Measurements from ENCODE around the gene SLA2.
"Not testable (repeated sequence)": the region's sequence is repeated elsewhere in the genome, so short reads cannot be mapped to it uniquely, and the experiment has no call there.

Gene SLA2

DNA sequence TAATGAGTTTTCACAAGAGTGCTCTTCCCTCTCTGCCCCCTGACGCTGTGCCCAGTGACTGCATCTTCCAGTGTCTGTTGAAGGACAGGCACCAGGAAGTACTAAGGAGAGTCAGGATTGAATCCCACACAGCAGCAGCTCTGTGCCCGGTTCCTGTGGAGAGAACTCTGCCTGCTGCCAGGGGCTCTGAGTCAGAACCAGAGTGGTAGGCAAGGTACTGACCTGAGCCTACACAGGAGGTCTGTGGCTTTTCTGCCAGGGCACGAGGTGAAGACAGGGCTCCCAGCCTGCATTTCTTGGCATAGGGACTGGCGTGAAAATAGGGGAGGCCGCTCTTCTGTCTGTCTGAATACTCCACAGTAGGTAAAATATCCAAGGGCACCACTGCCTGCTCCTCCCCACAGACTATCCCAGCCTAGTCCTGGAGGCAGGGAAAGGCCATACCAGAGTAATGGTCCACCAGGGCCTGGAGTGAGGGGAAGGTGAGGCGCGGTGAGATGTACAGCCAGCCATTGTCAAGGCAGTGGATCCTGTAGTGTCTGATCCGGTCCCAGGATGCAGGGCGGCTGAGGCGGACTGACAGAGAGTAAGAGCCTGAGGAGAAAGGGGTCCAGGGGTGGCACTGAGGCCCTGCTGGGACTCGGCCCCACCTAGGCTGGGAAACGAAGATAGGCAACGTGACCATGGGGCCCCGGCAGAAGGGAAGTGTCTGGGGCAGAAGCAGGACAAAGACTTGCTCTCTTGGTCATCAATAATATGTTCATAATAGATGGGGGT lies 31.0 kb downstream of the SLA2 start:
- Histone ChIP-seq H4K20me1 (ENCODE audit: insufficient read depth, low read length) (no peaks in the 10 kb centered on the region), H3K27ac (ENCODE audit: low read depth, low read length, poor library complexity, severe bottlenecking) (no peak overlapping the region), H3K9me2 (ENCODE audit: low read depth, low read length) (no peaks in the 10 kb centered on the region), H3K9me3 (ENCODE audit: low read length) (no peaks in the 10 kb centered on the region), H3K79me2 (ENCODE audit: insufficient read depth, low read length) (no peaks in the 10 kb centered on the region), H3K4me2 (ENCODE audit: low read length) (no peak overlapping the region), H3K27me3 (ENCODE audit: insufficient read depth, low read length) (no peaks in the 10 kb centered on the region), H3K36me3 (ENCODE audit: insufficient read depth, low read length) (peaks cover 53% of the 10 kb centered on the region), H2AFZ (ENCODE audit: low read length) (no peak overlapping the region), H3F3A (ENCODE audit: insufficient read depth, low read length) (no peaks in the 10 kb centered on the region), H3K4me3 (ENCODE audit: low read depth, low read length, poor library complexity, severe bottlenecking) (no peak overlapping the region), H3K9ac (ENCODE audit: low read length) (no peak overlapping the region), H3K4me1 (ENCODE audit: insufficient read depth, low read length, severe bottlenecking) (no peaks in the 10 kb centered on the region)
- TF ChIP-seq, protein P1, sequence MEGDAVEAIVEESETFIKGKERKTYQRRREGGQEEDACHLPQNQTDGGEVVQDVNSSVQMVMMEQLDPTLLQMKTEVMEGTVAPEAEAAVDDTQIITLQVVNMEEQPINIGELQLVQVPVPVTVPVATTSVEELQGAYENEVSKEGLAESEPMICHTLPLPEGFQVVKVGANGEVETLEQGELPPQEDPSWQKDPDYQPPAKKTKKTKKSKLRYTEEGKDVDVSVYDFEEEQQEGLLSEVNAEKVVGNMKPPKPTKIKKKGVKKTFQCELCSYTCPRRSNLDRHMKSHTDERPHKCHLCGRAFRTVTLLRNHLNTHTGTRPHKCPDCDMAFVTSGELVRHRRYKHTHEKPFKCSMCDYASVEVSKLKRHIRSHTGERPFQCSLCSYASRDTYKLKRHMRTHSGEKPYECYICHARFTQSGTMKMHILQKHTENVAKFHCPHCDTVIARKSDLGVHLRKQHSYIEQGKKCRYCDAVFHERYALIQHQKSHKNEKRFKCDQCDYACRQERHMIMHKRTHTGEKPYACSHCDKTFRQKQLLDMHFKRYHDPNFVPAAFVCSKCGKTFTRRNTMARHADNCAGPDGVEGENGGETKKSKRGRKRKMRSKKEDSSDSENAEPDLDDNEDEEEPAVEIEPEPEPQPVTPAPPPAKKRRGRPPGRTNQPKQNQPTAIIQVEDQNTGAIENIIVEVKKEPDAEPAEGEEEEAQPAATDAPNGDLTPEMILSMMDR (IDR thresholded peaks at IDR 0.05; ENCODE audit: low read length) = no peak
- no peak for TF ChIP-seq EZH2 (IDR thresholded peaks at IDR 0.05; ENCODE audit: borderline replicate concordance, low read length)

- Histone ChIP-seq H3F3A (ENCODE audit: insufficient read depth, low read length) (no peaks in the 10 kb centered on the region), H3K36me3 (ENCODE audit: insufficient read depth, low read length) (peaks cover 62% of the 10 kb centered on the region)
Measured at GRCh38 chr20:36613974-36614373, 32.0 kb downstream of the SLA2 start.

DNA sequence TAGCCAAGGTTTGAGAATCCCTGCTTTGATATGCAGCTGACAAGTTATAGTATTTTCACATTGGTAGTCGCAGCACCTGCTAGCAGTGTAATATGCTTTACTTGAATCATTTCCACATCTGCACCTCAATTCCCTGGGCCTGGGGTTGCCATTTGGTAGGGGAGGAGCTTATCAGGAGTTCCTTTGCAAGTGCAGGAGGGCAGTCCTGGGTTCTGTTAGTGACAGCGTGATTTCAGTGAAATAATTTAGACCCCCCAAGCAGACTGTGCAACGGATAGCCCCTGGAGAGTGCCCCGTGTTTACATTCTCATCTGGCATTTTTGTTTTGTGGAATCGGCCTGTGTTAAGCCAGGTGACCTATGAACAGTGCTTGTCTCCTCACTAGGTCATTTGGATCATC lies 34.4 kb downstream of the SLA2 start:
- Histone ChIP-seq H3K9me2 (ENCODE audit: low read depth, low read length) (no peaks in the 10 kb centered on the region), H3K4me3 (ENCODE audit: low read depth, low read length, poor library complexity, severe bottlenecking) (no peak overlapping the region), H3K9ac (ENCODE audit: low read length) (no peak overlapping the region), H3F3A (ENCODE audit: insufficient read depth, low read length) (no peaks in the 10 kb centered on the region), H3K27ac (ENCODE audit: low read depth, low read length, poor library complexity, severe bottlenecking) (no peak overlapping the region), H3K9me3 (ENCODE audit: low read length) (no peaks in the 10 kb centered on the region), H3K27me3 (ENCODE audit: insufficient read depth, low read length) (no peaks in the 10 kb centered on the region), H4K20me1 (ENCODE audit: insufficient read depth, low read length) (no peaks in the 10 kb centered on the region), H3K4me2 (ENCODE audit: low read length) (no peak overlapping the region), H3K36me3 (ENCODE audit: insufficient read depth, low read length) (peaks cover 79% of the 10 kb centered on the region), H3K79me2 (ENCODE audit: insufficient read depth, low read length) (peaks cover 13% of the 10 kb centered on the region), H2AFZ (ENCODE audit: low read length) (no peak overlapping the region), H3K4me1 (ENCODE audit: insufficient read depth, low read length, severe bottlenecking) (peaks cover 11% of the 10 kb centered on the region)
- TF ChIP-seq EZH2 (IDR thresholded peaks at IDR 0.05; ENCODE audit: borderline replicate concordance, low read length) = no peak
- TF ChIP-seq, protein P1 (IDR thresholded peaks at IDR 0.05; ENCODE audit: low read length) = no peak

More at GRCh38 chr20:36613974-36614373, 32.0 kb downstream of the SLA2 start:
- H3K4me1 ChIP-seq (ENCODE audit: insufficient read depth, low read length, severe bottlenecking) = no peaks in the 10 kb centered on the region
- no peaks in the 10 kb centered on the region for H3K27me3 ChIP-seq (ENCODE audit: insufficient read depth, low read length)
- H3K27ac ChIP-seq (ENCODE audit: low read depth, low read length, poor library complexity, severe bottlenecking) = no peak overlapping the region
- no peak overlapping the region for H3K4me2 ChIP-seq (ENCODE audit: low read length)
- no peak overlapping the region for H3K4me3 ChIP-seq (ENCODE audit: low read depth, low read length, poor library complexity, severe bottlenecking)
- no peaks in the 10 kb centered on the region for H4K20me1 ChIP-seq (ENCODE audit: insufficient read depth, low read length)
- no peaks in the 10 kb centered on the region for H3K9me2 ChIP-seq (ENCODE audit: low read depth, low read length)
- TF ChIP-seq, protein P1 (IDR thresholded peaks at IDR 0.05; ENCODE audit: low read length) = no peak
- no peak for TF ChIP-seq EZH2 (IDR thresholded peaks at IDR 0.05; ENCODE audit: borderline replicate concordance, low read length)
- H3K9me3 ChIP-seq (ENCODE audit: low read length) = no peaks in the 10 kb centered on the region
- no peak overlapping the region for H2AFZ ChIP-seq (ENCODE audit: low read length)
- H3K79me2 ChIP-seq (ENCODE audit: insufficient read depth, low read length) = no peaks in the 10 kb centered on the region
- H3K9ac ChIP-seq (ENCODE audit: low read length) = no peak overlapping the region

GRCh38 chr20:36608388-36608728 lies 37.6 kb downstream of the SLA2 start:
- Histone ChIP-seq H3K4me1 (ENCODE audit: insufficient read depth, low read length, severe bottlenecking) (peaks cover 24% of the 10 kb centered on the region), H3K36me3 (ENCODE audit: insufficient read depth, low read length) (peaks cover 60% of the 10 kb centered on the region), H3K79me2 (ENCODE audit: insufficient read depth, low read length) (peaks cover 22% of the 10 kb centered on the region)
- not testable (repeated sequence) for H3K4me2 ChIP-seq (ENCODE audit: low read length); H3K27ac ChIP-seq (ENCODE audit: low read depth, low read length, poor library complexity, severe bottlenecking); H3K27me3 ChIP-seq (ENCODE audit: insufficient read depth, low read length); H4K20me1 ChIP-seq (ENCODE audit: insufficient read depth, low read length); H3K9ac ChIP-seq (ENCODE audit: low read length); H3K9me3 ChIP-seq (ENCODE audit: low read length); H2AFZ ChIP-seq (ENCODE audit: low read length); H3K4me3 ChIP-seq (ENCODE audit: low read depth, low read length, poor library complexity, severe bottlenecking); H3K9me2 ChIP-seq (ENCODE audit: low read depth, low read length); H3F3A ChIP-seq (ENCODE audit: insufficient read depth, low read length)

All from OCI-LY1 (cell line).